Panc1 (cell line): ENCODE results near the gene MS4A15. TPM values are rescaled to one million over a fixed set of nuclear protein-coding genes. Genes with fewer than 3 reads are reported as not detected.
A peak's percentile ranks its signal among the peaks of the same experiment; 100 is the strongest.

ENCODE experiments used
- ATAC-seq: fragments of 200-7000 bp; cut with Tn5 transposase; 2 replicates; pipeline ENCODE4 v1.9.1; 2020; ENCODE audit warnings: mild to moderate bottlenecking, moderate library complexity
- BruUV-seq: library from RNA; stranded (reverse); fragments of 400-500 nt; replicated peaks from 2 replicates; lab custom pipeline; 2021; lab: Mats Ljungman, UMichigan
- CTCF ChIA-PET: fragments of 300-600 bp; sonication (Branson Sonifier 250); formaldehyde crosslinking; loops from one replicate; lab custom pipeline; 2022; ENCODE audit warnings: antibody characterized with exemption; lab: Charles Lee
- POLR2A ChIA-PET: fragments of 300-600 bp; sonication (Branson Sonifier 250); formaldehyde crosslinking; loops from one replicate; lab custom pipeline; 2022; ENCODE audit warnings: antibody characterized with exemption; lab: Charles Lee
- DNase-seq: peaks from one replicate; pipeline ENCODE4 v3.0.0-alpha.2; 2010; ENCODE audit warnings: low read depth, low spot score
- H3K27ac ChIP-seq: 2 replicates; pipeline ENCODE4 v1.5.1; 2011; ENCODE audit warnings: mild to moderate bottlenecking, low read length, inconsistent platforms
- H3K27me3 ChIP-seq: fragments of 200-500 bp; sonication (Bioruptor generic); 2 replicates; pipeline ENCODE4 v1.6.0; 2014; ENCODE audit warnings: low read length, inconsistent platforms; ENCODE audit not compliant: control insufficient read depth, insufficient read depth
- H3K36me3 ChIP-seq: fragments of 200-500 bp; sonication (Bioruptor generic); 2 replicates; pipeline ENCODE4 v1.5.1; 2014; ENCODE audit warnings: inconsistent platforms, mild to moderate bottlenecking, low read length, moderate library complexity; ENCODE audit not compliant: control insufficient read depth, insufficient read depth
- H3K4me1 ChIP-seq: 2 replicates; pipeline ENCODE4 v1.5.1; 2011; ENCODE audit warnings: inconsistent platforms, mild to moderate bottlenecking, low read length, moderate library complexity; ENCODE audit not compliant: control insufficient read depth, insufficient read depth
- H3K4me3 ChIP-seq, 2 experiments: 2 replicates each; pipeline ENCODE4 v1.5.1; 2011 to 2012; ENCODE audit warnings: low read depth in 2 of 2, low read length in 2 of 2, mild to moderate bottlenecking in 2 of 2, inconsistent platforms in 1 of 2, moderate library complexity in 1 of 2
- H3K9me3 ChIP-seq: fragments of 200-500 bp; sonication (Bioruptor generic); 2 replicates; pipeline ENCODE4 v1.5.1; 2014; ENCODE audit warnings: low read depth, mild to moderate bottlenecking, inconsistent platforms, low read length, moderate library complexity; ENCODE audit not compliant: control insufficient read depth, insufficient read depth
- POLR2AphosphoS5 ChIP-seq: IDR thresholded peaks from 2 replicates; pipeline ENCODE4 v1.6.1; 2012; ENCODE audit warnings: mild to moderate bottlenecking, low read depth, low read length, moderate library complexity
- SIN3A ChIP-seq: IDR thresholded peaks from 2 replicates; pipeline ENCODE4 v1.6.1; 2012; ENCODE audit warnings: low read depth, mild to moderate bottlenecking, low read length, moderate library complexity, borderline replicate concordance; ENCODE audit not compliant: insufficient read depth
- TCF7L2 ChIP-seq: IDR thresholded peaks from 2 replicates; pipeline ENCODE4 v1.6.1; 2011; ENCODE audit warnings: mild to moderate bottlenecking, low read depth, low read length, inconsistent platforms
- in situ Hi-C: cut with HindIII; loops from 2 replicates; pipeline ENCODE4 v1.10.0; 2016; ENCODE audit warnings: low sequenced_read_pairs, low pct_unique_long_range_greater_than_20kb
- intact Hi-C: fragments of 100-400 bp; cut with micrococcal nuclease; formaldehyde crosslinking; loops from one replicate; pipeline ENCODE4 v1.10.0; 2022; ENCODE audit not compliant: unreplicated experiment
- total RNA-seq: library from RNA; stranded (reverse); gene quantifications from one replicate; pipeline ENCODE4 v1.2.1, GENCODE V29; 2021; ENCODE audit not compliant: unreplicated experiment
- TF ChIP-seq, protein P1 (sequence below): fragments of 450-650 bp; IDR thresholded peaks from 2 replicates; pipeline ENCODE4 v1.5.1; 2017; ENCODE audit warnings: mild to moderate bottlenecking
- TF ChIP-seq, protein P2 (sequence below), 2 experiments: IDR thresholded peaks; 2 replicates each; pipeline ENCODE4 v1.6.1; 2011 to 2012; ENCODE audit warnings: low read depth in 2 of 2, control low read depth in 1 of 2, low read length in 1 of 2, mild to moderate bottlenecking in 1 of 2, moderate library complexity in 1 of 2; ENCODE audit not compliant: insufficient read depth in 1 of 2

Gene MS4A15
- total RNA-seq, 1 experiment from 2014 or later = not detected

GRCh38 chr11:60761436-60762190, 4.9 kb downstream of the MS4A15 start:
- peaks cover 18% of the 10 kb centered on the region for H3K27me3 ChIP-seq

DNA sequence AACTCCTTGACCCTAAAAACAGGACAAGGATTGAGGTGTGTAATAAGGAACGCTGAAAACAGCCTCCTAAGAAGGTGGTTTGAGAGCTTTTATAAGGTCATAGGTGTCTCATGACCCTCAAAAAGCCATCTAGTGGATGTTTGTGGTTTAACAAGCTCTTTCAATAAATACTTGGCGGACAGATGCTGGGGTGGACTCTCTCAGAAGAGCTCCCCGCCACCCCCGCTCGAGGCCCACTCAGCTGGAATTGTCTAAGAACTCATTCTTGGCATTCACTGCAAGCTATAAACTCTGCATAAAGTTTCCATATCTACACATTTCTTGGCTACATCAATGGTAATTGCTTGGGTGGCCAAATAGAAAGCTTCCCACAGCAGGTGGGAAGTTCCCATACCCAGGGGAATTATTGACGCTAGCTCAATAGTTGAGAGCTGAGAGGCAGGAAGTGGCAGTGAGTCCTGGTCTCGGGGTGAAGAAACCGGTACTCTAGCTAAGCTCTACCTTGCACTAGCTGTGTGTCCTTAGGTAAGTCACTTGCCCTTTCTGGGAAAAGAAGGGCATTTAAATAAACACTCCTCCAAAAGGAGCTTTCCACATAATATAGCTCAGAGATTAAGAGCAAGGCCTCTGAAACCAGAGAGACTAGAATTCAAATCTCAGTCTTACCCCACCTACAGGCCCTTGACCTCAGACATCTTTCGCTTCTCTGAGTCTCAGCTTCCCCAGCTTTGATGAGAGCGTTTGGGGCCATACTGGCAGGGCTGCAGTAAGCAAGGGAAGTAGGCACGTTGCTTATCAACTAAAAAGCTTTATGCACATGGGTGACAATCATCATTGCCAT, 6.4 kb downstream of the MS4A15 start:
- H3K4me1 ChIP-seq = no peaks in the 10 kb centered on the region
- no peaks in the 10 kb centered on the region for H3K9me3 ChIP-seq
- H3K4me3 ChIP-seq = no peak overlapping the region
- CTCF ChIA-PET = interaction anchor here (0.6 to 1.8 kb wide), 6 partner anchors 9 to 400 kb away, joined by 3 to 5 read pairs (median 4); no protein-coding TSS in a partner anchor
- in situ Hi-C loops (no loop called here), intact Hi-C loops (no loop called here)
- no peak for DNase-seq
- TF ChIP-seq, protein P1, sequence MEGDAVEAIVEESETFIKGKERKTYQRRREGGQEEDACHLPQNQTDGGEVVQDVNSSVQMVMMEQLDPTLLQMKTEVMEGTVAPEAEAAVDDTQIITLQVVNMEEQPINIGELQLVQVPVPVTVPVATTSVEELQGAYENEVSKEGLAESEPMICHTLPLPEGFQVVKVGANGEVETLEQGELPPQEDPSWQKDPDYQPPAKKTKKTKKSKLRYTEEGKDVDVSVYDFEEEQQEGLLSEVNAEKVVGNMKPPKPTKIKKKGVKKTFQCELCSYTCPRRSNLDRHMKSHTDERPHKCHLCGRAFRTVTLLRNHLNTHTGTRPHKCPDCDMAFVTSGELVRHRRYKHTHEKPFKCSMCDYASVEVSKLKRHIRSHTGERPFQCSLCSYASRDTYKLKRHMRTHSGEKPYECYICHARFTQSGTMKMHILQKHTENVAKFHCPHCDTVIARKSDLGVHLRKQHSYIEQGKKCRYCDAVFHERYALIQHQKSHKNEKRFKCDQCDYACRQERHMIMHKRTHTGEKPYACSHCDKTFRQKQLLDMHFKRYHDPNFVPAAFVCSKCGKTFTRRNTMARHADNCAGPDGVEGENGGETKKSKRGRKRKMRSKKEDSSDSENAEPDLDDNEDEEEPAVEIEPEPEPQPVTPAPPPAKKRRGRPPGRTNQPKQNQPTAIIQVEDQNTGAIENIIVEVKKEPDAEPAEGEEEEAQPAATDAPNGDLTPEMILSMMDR = peak; percentile 70
- TF ChIP-seq, protein P2, sequence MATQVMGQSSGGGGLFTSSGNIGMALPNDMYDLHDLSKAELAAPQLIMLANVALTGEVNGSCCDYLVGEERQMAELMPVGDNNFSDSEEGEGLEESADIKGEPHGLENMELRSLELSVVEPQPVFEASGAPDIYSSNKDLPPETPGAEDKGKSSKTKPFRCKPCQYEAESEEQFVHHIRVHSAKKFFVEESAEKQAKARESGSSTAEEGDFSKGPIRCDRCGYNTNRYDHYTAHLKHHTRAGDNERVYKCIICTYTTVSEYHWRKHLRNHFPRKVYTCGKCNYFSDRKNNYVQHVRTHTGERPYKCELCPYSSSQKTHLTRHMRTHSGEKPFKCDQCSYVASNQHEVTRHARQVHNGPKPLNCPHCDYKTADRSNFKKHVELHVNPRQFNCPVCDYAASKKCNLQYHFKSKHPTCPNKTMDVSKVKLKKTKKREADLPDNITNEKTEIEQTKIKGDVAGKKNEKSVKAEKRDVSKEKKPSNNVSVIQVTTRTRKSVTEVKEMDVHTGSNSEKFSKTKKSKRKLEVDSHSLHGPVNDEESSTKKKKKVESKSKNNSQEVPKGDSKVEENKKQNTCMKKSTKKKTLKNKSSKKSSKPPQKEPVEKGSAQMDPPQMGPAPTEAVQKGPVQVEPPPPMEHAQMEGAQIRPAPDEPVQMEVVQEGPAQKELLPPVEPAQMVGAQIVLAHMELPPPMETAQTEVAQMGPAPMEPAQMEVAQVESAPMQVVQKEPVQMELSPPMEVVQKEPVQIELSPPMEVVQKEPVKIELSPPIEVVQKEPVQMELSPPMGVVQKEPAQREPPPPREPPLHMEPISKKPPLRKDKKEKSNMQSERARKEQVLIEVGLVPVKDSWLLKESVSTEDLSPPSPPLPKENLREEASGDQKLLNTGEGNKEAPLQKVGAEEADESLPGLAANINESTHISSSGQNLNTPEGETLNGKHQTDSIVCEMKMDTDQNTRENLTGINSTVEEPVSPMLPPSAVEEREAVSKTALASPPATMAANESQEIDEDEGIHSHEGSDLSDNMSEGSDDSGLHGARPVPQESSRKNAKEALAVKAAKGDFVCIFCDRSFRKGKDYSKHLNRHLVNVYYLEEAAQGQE (IDR thresholded peaks at IDR 0.05; ENCODE audit: insufficient read depth in 1 of 2, low read depth in 2 of 2, low read length in 1 of 2) = no peak
- no peak for TF ChIP-seq SIN3A
- no peak for TF ChIP-seq TCF7L2
- TF ChIP-seq POLR2AphosphoS5 = no peak
- POLR2A ChIA-PET = no interaction called here
- no peak for ATAC-seq
- H3K27ac ChIP-seq = no peak overlapping the region
- H3K36me3 ChIP-seq = no peaks in the 10 kb centered on the region
- BruUV-seq = no TSS peak
- peaks cover 11% of the 10 kb centered on the region for H3K27me3 ChIP-seq

More at GRCh38 chr11:60761436-60762190, 4.9 kb downstream of the MS4A15 start:
- TF ChIP-seq, protein P2 (IDR thresholded peaks at IDR 0.05; ENCODE audit: insufficient read depth in 1 of 2, low read depth in 2 of 2, low read length in 1 of 2) = no peak
- TF ChIP-seq SIN3A (no peak), TCF7L2 (no peak), POLR2AphosphoS5 (no peak)
- TF ChIP-seq, protein P1 = no peak
- CTCF ChIA-PET = interaction anchor here (0.6 kb wide), 1 partner anchor 551 kb away, joined by 6 read pairs; no protein-coding TSS in a partner anchor
- in situ Hi-C loops = no loop called here
- POLR2A ChIA-PET = no interaction called here
- no peaks in the 10 kb centered on the region for H3K4me1 ChIP-seq
- intact Hi-C loops = no loop called here
- no TSS peak for BruUV-seq
- H3K36me3 ChIP-seq = no peaks in the 10 kb centered on the region
- no peak overlapping the region for H3K4me3 ChIP-seq
- no peak overlapping the region for H3K27ac ChIP-seq
- DNase-seq = no peak
- no peaks in the 10 kb centered on the region for H3K9me3 ChIP-seq
- ATAC-seq = no peak
